HepG2 (cell line): ENCODE measurements around the gene RANGRF. TPM values are rescaled to one million over a fixed set of nuclear protein-coding genes. Genes with fewer than 3 reads are reported as not detected.

ENCODE experiments used
- ATAC-seq: fragments of 200-7000 bp; cut with Tn5 transposase; 3 replicates; pipeline ENCODE4 v1.9.1; 2020; ENCODE audit warnings: mild to moderate bottlenecking, moderate library complexity
- BruUV-seq: library from RNA; stranded (reverse); fragments of 400-500 nt; replicated peaks from 2 replicates; lab custom pipeline; 2021; lab: Mats Ljungman, UMichigan
- CTCF ChIA-PET: fragments of 300-600 bp; formaldehyde crosslinking; extraction: SDS; loops from one replicate; lab custom pipeline; 2021; ENCODE audit warnings: low total read pairs, inconsistent platforms, low intra/inter-chr PET ratio; lab: Yijun Ruan, JAX
- POLR2A ChIA-PET: fragments of 350-600 bp; sonication (Branson Sonifier 250); formaldehyde crosslinking; loops from one replicate; lab custom pipeline; 2020; ENCODE audit warnings: antibody characterized with exemption, inconsistent platforms; lab: Yijun Ruan, JAX
- DNase-seq: peaks from one replicate; pipeline ENCODE4 v3.0.0-alpha.2; 2015; ENCODE audit warnings: low spot score
- FAIRE-seq: peaks from 3 replicates; lab custom pipeline; 2011; peaks lifted over from hg19 to GRCh38; lab: Jason Lieb, UNC
- H2AFZ ChIP-seq: one replicate; pipeline ENCODE4 v1.6.1; 2011; ENCODE audit warnings: low read length, inconsistent platforms
- H3K27ac ChIP-seq: fragments of 300-600 bp; 3 replicates; pipeline ENCODE4 v1.8.0; 2011; ENCODE audit warnings: mixed run types, mild to moderate bottlenecking, mixed read lengths, low read length, inconsistent platforms; ENCODE audit not compliant: insufficient read depth; ENCODE audit errors: extremely low read length
- H3K27me3 ChIP-seq, 2 experiments: fragments of 200-600 bp in 1 of 2; 2 replicates in 1 of 2; 3 replicates in 1 of 2; pipeline versions ENCODE4 v1.6.0 to v1.8.0; 2011; ENCODE audit warnings: low read length in 2 of 2, mild to moderate bottlenecking in 2 of 2, moderate library complexity in 2 of 2, inconsistent platforms in 1 of 2; ENCODE audit not compliant: insufficient read depth in 2 of 2, control insufficient read depth in 1 of 2
- H3K36me3 ChIP-seq, 2 experiments: fragments of 200-600 bp in 1 of 2; replicated peaks in 1 of 2; 2 replicates in 1 of 2; 3 replicates in 1 of 2; pipeline versions ENCODE4 v1.5.1 to v1.8.0; 2011; ENCODE audit warnings: low read length in 2 of 2, inconsistent platforms in 1 of 2; ENCODE audit not compliant: insufficient read depth in 2 of 2, control insufficient read depth in 1 of 2
- H3K4me1 ChIP-seq: 2 replicates; pipeline ENCODE4 v1.5.1; 2012; ENCODE audit warnings: low read length, inconsistent platforms; ENCODE audit not compliant: insufficient read depth
- H3K4me2 ChIP-seq: 2 replicates; pipeline ENCODE4 v1.6.0; 2011; ENCODE audit warnings: low read depth, low read length, inconsistent platforms
- H3K4me3 ChIP-seq, 3 experiments: fragments of 200-600 bp in 1 of 3; sonication (generic), shearing (Covaris generic) in 1 of 3; replicated peaks in 1 of 3; 2 replicates each; pipeline ENCODE4 v1.5.1; 2011 to 2016; ENCODE audit warnings: low read length in 3 of 3, inconsistent platforms in 2 of 3, low read depth in 2 of 3, mild to moderate bottlenecking in 2 of 3, control low read depth in 1 of 3, mixed read lengths in 1 of 3; ENCODE audit not compliant: insufficient read depth in 1 of 3
- H3K79me2 ChIP-seq: one replicate; pipeline ENCODE4 v1.6.1; 2011; ENCODE audit warnings: low read length, inconsistent platforms; ENCODE audit not compliant: insufficient read depth
- H3K9ac ChIP-seq: 2 replicates; pipeline ENCODE4 v1.6.0; 2011; ENCODE audit warnings: mild to moderate bottlenecking, low read depth, low read length, inconsistent platforms; ENCODE audit not compliant: insufficient read depth
- H3K9me3 ChIP-seq: 2 replicates; pipeline ENCODE4 v1.5.1; 2012; ENCODE audit warnings: mild to moderate bottlenecking, low read length
- H4K20me1 ChIP-seq: 2 replicates; pipeline ENCODE4 v1.6.0; 2011; ENCODE audit warnings: inconsistent platforms, mild to moderate bottlenecking, low read length, moderate library complexity; ENCODE audit not compliant: insufficient read depth
- BRCA1 ChIP-seq: sonication (generic); formaldehyde crosslinking; IDR thresholded peaks from 2 replicates; pipeline ENCODE4 v1.4.0; 2020; ENCODE audit warnings: missing genetic modification reagents
- DRAP1 ChIP-seq: IDR thresholded peaks from 2 replicates; pipeline ENCODE4 v1.6.1; 2016; ENCODE audit warnings: missing genetic modification reagents, missing compliant biosample characterization
- EHMT2 ChIP-seq: fragments of 200-600 bp; sonication (generic); IDR thresholded peaks from 2 replicates; pipeline ENCODE4 v1.7.0; 2017; ENCODE audit warnings: antibody characterized with exemption, low read depth, low read length, borderline replicate concordance
- HIVEP1 ChIP-seq: sonication (generic); formaldehyde crosslinking; IDR thresholded peaks from 2 replicates; pipeline ENCODE4 v1.4.0; 2020; ENCODE audit warnings: mild to moderate bottlenecking, missing genetic modification reagents
- KIAA2018 ChIP-seq: sonication (generic); formaldehyde crosslinking; IDR thresholded peaks from 2 replicates; pipeline ENCODE4 v1.5.0; 2020; ENCODE audit warnings: mild to moderate bottlenecking, missing genetic modification reagents, borderline replicate concordance
- KLF13 ChIP-seq: sonication (generic); formaldehyde crosslinking; IDR thresholded peaks from 2 replicates; pipeline ENCODE4 v1.4.0; 2020; ENCODE audit warnings: mild to moderate bottlenecking, missing genetic modification reagents
- MED8 ChIP-seq: sonication (generic); formaldehyde crosslinking; IDR thresholded peaks from 2 replicates; pipeline ENCODE4 v1.8.1; 2023; ENCODE audit warnings: mild to moderate bottlenecking, missing genetic modification reagents; ENCODE audit not compliant: insufficient replicate concordance
- RARG ChIP-seq: sonication (generic); formaldehyde crosslinking; IDR thresholded peaks from 2 replicates; pipeline ENCODE4 v1.4.0; 2020; ENCODE audit warnings: low read depth, mild to moderate bottlenecking, missing genetic modification reagents
- TFAP4 ChIP-seq: sonication (generic); IDR thresholded peaks from 2 replicates; pipeline ENCODE4 v1.6.1; 2016; ENCODE audit warnings: low read depth, borderline replicate concordance
- ZNF230 ChIP-seq: sonication (generic); formaldehyde crosslinking; IDR thresholded peaks from 2 replicates; pipeline ENCODE4 v1.4.0; 2020; ENCODE audit warnings: mild to moderate bottlenecking, missing genetic modification reagents
- ZNF382 ChIP-seq: sonication (generic); formaldehyde crosslinking; IDR thresholded peaks from 2 replicates; pipeline ENCODE4 v1.5.0; 2020; ENCODE audit warnings: missing genetic modification reagents, mild to moderate bottlenecking, borderline replicate concordance
- ZNF878 ChIP-seq: sonication (generic); formaldehyde crosslinking; IDR thresholded peaks from 2 replicates; pipeline ENCODE4 v1.8.1; 2023; ENCODE audit warnings: mild to moderate bottlenecking, missing genetic modification reagents, moderate library complexity
- ZSCAN5A ChIP-seq: sonication (generic); formaldehyde crosslinking; IDR thresholded peaks from 2 replicates; pipeline ENCODE4 v1.8.0; 2022; ENCODE audit warnings: mild to moderate bottlenecking, missing genetic modification reagents, borderline replicate concordance
- WGBS: methylation state at CpG from one replicate; pipeline ENCODE4 v1.1.6; 2017; ENCODE audit warnings: low lambda C conversion rate; 5-methylcytosine and 5-hydroxymethylcytosine counted together
- in situ Hi-C: cut with HindIII; loops from 2 replicates; pipeline ENCODE4 v1.10.0; 2017; ENCODE audit warnings: low pct_unique_long_range_greater_than_20kb; ENCODE audit not compliant: extremely low pct_ligation_motif_present
- intact Hi-C: fragments of 100-400 bp; cut with micrococcal nuclease; formaldehyde crosslinking; loops from one replicate; pipeline ENCODE4 v1.10.0; 2022; ENCODE audit not compliant: unreplicated experiment
- polyA plus RNA-seq, 8 experiments: library from polyadenylated mRNA; depleted of rRNA in 3 of 8; stranded (reverse) in 7 of 8; unstranded in 1 of 8; fragments of >200 nt; fragmentation: Illumina TruSeq in 4 of 8; extraction: Trizol in 4 of 8; gene quantifications; 2 replicates each; pipeline versions ENCODE4 v1.2.1 to v1.2.3, GENCODE V29; 2011 to 2016; ENCODE audit warnings: low read depth in 4 of 8, missing spikeins in 1 of 8, mixed read lengths in 1 of 8; ENCODE audit not compliant: insufficient read depth in 1 of 8
- total RNA-seq, 5 experiments: library from RNA; depleted of rRNA; stranded (reverse); fragments of >200 nt; fragmentation: Illumina TruSeq; extraction: Trizol; gene quantifications; 2 replicates each; pipeline ENCODE4 v1.2.3, GENCODE V29; 2016; ENCODE audit warnings: low read depth in 1 of 5

RANGRF gene
- total and polyA plus RNA-seq, 2 of the 13 experiments (the other 11 are each of a cell fraction or from before 2014, with no cell fraction given) = 18.6 to 40.7 TPM

GRCh38 chr17:8322061-8322460, 33.6 kb downstream of the RANGRF start (continued):
- no peak for TF ChIP-seq DRAP1 (CRISPR knock-in tag)
- TF ChIP-seq BRCA1 (CRISPR knock-in tag) = no peak
- no peak for TF ChIP-seq KIAA2018 (CRISPR knock-in tag)
- no peak for TF ChIP-seq HIVEP1 (CRISPR knock-in tag)

- in situ Hi-C loops = no loop called here
- no peak for FAIRE-seq
- WGBS = 52% methylated on average over 5 of the region's 5 CpGs
- TF ChIP-seq ZNF230 (CRISPR knock-in tag) (no peak), ZNF878 (CRISPR knock-in tag) (no peak), RARG (CRISPR knock-in tag) (no peak), KLF13 (CRISPR knock-in tag) (no peak), ZSCAN5A (CRISPR knock-in tag) (no peak), TFAP4 (no peak), MED8 (no peak), EHMT2 (no peak), ZNF382 (no peak)
Measured at GRCh38 chr17:8324132-8324531, 35.7 kb downstream of the RANGRF start.

More at GRCh38 chr17:8324132-8324531, 35.7 kb downstream of the RANGRF start:
- H3K4me1 ChIP-seq = peaks cover 32% of the 10 kb centered on the region
- peaks cover 2 to 34% of the 10 kb centered on the region in 2 experiments; a peak in 4 of 5 replicates for H3K27me3 ChIP-seq
- no peak overlapping the region for H3K9ac ChIP-seq
- H3K27ac ChIP-seq = no peak overlapping the region
- no peaks in the 10 kb centered on the region for H4K20me1 ChIP-seq
- no peaks in the 10 kb centered on the region for H3K9me3 ChIP-seq
- no TSS peak for BruUV-seq
- no peaks in the 10 kb centered on the region for H3K36me3 ChIP-seq
- ChIA-PET POLR2A (no interaction called here), CTCF (no interaction called here)
- no peak overlapping the region for H3K4me2 ChIP-seq
- no peak overlapping the region for H2AFZ ChIP-seq
- ATAC-seq (no peak), DNase-seq (no peak)
- H3K4me3 ChIP-seq = no peak overlapping the region
- intact Hi-C loops = no loop called here
- no peaks in the 10 kb centered on the region for H3K79me2 ChIP-seq
